SW480 (cell line): ENCODE measurements around the gene MRPS7.
A peak's percentile ranks its signal among the peaks of the same experiment; 100 is the strongest.
"Not testable (repeated sequence)": the region's sequence is repeated elsewhere in the genome, so short reads cannot be mapped to it uniquely, and the experiment has no call there.

Experiments used
- DNase-seq: peaks from one replicate; pipeline ENCODE4 v3.0.0-alpha.2; 2016; ENCODE audit warnings: low spot score

Gene MRPS7

DNA sequence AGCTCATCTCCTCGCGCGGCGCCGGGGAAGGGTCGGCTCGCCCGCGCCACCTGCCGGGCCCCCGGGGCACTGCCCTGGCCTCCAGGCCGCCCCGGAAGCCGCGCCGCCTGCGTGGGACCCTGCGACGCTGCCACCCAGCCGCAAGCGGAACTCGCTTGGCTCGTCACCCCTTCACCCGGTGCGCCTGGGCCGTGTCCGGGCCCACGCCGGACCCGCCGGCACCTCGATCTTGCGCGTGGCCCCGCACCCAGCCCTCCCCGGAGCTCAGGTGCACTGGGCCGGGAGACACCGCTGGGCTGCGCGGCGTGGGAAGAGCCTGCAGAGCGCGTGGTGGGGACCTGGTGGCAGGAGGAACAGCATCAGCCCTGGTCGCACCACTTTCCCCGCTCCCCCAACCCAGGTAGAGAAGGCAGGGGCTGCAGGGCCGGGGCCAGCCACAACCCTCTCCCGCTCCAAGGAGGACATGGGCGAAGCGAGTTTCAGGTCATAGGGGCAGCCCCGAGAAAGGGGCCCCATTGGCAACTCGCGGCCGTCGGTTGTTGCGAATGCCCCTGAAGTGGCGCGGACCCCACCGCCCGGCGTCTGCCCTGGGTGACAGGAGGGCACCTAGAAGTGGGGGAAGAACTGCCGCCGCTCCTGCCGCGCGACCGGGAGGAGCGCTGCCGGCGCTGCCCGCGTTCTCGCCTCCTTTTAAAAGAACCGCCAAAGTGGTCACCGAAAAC is 9.7 kb downstream of the MRPS7 start:
- DNase-seq, result peak; percentile 64

DNA sequence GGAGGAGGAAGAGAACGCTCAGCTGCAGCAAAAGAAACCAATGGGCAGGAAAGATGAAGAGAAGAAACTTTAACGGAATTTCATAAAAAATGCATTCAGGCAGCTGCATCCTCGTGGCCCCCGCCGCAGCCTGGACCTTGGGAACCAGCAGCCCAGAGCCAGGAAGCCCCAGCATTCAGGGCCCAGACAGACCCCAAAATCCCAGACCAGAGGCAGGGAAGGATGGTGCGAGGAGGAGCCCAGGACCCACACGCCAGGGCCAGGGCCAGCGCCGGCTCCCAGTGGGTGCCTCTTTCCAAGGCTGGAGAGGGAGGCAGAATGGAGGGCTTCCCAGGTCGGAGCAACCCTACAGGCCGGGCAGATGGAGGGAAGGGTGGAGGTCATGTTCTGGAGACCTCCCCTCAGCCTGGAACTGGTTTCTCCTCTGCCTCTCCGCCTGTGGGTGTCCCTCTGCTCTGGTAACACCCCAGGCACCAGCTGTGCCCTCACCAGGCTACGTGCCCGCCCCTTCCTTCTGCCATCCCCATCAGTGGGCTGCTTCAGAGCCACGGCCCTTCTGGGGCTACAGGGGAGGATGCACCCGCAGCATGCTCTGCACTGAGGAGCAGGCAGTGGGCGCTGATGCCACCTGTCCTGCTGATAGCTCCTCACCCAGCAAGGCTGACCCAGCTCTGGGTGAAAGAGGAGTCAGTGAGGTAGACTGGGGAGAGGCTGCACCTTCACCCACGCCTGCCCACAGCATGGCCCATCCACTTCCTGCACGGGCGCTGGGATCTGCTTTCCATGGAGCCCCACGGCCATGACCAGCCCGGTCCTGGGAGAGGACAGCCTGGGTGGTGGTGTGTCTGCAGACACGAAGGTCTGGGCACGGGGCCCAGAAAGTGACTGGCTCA is 10.5 kb downstream of the MRPS7 start:
- DNase-seq, result no peak

DNA sequence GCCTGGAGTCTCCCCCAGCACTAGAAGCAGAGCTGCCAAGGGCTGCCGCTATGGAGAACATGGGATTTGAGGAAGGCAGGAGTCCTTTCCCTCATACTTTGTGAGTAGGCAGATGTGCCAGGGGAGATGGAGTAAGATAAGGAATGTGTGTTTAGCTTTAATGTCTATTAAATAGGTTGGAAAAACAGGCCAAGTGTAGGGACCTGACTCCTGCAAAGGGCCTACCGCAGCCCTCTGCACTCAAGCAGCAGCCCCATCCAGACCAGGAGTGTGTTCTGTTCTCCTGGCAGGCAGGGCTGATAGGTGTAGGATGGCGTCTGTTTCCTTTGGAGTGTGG is 11.1 kb downstream of the MRPS7 start:
- no peak for DNase-seq

- no peak for DNase-seq
Measured at GRCh38 chr17:75273977-75274708, 12.5 kb downstream of the MRPS7 start.

DNA sequence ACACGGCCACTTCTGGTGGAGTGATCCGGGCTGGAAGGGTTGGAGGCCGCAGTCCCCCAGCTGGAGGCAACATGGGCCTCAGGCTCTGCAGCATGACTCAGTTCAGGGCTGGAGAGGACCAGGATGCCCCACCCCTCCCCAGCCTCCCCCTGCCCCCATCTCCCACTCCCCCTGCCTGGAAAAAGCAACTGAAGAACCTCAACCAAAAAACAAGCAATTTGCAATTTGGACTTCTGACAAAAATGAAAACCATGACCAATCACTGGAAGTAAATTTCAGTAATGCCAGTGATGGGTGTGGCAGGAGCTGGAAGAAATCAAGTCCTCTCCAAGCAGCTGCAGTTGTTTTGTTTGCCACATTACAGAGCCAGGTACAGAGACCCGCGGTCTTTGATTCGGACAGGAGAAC is 16.0 kb downstream of the MRPS7 start:
- no peak for DNase-seq

DNA sequence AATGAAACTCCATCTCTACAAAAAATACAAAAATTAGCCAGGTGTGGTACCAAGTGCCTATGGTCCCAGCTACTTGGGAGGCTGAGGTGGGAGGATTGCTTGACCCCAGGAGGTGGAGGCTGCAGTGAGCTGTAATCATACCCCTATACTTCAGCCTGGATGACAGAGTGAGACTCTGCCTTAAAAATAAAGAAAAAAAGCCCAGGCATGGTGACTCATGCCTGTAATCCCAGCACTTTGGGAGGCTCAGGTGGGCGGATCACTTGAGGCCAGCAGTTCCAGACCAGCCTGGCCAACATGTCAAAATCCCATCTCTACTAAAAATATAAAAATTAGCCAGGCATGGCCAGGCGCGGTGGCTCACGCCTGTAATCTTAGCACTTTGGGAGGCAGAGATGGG is 18.5 kb downstream of the MRPS7 start:
- not testable (repeated sequence) for DNase-seq

GRCh38 chr17:75285123-75285522 is 23.4 kb downstream of the MRPS7 start:
- DNase-seq, result no peak

GRCh38 chr17:75287221-75287620 is 25.5 kb downstream of the MRPS7 start:
- no peak for DNase-seq

GRCh38 chr17:75288359-75288758 is 26.7 kb downstream of the MRPS7 start:
- DNase-seq, result no peak

DNA sequence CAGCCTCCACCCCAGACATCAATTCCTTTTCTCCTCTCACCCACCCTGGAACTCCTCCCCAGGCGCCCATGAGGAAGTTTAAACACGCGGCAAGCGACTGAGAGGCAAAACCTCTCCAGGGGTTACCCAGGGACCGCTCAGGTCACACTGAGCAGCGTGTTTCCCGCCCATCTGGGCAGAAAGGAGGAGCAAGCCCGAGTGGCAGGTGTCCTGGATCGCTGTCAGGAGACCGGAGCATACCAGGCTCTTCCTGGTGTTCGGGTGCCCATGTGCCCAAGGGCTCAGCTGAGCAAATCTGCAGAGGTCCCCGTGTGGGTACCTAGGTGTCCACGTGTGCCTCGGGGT is 27.1 kb downstream of the MRPS7 start:
- peak; percentile 77 for DNase-seq

- DNase-seq, result peak; percentile 98
Measured at GRCh38 chr17:75289115-75289831, 27.6 kb downstream of the MRPS7 start, which contains the start of gene SLC25A19. TSS of gene SLC25A19 (minus strand) at chr17:75289433. CDS start at chr17:75286764, 2,669 bp downstream.

DNA sequence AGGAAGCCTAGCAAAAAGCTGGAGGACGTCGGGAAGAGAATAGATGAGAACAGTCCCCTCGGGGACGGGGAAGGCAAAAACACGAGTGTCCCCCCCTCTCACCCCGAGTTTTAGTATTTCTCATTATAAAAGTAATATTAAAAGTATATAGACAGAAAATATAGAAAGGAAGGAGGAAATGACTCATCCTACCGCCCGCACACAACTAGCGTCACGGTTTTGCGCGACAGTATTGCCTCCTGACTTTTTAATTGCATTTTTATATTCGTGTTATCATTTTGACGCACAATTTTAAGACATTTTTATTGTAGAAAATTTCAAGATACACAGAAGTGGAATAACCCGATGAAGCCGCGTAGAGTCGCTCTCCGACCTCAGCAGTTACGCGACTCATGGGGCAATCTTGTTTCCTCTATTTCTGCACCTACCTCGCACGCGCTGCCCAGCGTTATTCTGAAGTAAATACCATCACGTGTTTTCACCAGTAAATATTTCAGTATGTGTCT is 28.2 kb downstream of the MRPS7 start:
- DNase-seq, result peak; percentile 61

DNA sequence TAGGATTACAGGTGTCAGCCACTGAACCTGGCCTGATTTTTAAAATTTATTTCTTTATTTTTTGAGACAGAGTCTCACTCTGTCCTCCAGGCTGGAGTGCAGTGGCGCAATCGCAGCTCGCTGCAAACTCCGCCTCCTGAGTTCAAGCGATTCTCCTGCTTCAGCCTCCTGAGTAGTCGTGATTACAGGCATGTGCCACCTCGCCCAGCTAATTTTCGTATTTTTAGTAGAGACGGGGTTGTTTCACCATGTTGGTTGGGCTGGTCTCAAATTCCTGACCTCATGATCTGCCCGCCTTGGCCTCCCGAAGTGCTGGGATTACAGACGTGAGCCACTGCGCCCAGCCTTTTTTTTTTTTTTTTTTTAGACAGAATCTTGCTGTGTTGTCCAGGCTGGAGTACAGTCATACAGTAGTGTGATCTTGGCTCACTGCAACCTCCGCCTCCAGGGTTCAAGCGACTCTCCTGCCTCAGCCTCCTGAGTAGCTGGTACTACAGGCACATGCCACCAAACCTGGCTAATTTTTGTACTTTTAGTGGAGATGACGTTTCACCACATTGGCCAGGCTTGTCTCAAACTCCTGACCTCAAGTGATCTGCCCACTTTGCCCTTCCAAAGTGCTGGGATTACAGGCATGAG is 31.2 kb downstream of the MRPS7 start:
- not testable (repeated sequence) for DNase-seq

DNA sequence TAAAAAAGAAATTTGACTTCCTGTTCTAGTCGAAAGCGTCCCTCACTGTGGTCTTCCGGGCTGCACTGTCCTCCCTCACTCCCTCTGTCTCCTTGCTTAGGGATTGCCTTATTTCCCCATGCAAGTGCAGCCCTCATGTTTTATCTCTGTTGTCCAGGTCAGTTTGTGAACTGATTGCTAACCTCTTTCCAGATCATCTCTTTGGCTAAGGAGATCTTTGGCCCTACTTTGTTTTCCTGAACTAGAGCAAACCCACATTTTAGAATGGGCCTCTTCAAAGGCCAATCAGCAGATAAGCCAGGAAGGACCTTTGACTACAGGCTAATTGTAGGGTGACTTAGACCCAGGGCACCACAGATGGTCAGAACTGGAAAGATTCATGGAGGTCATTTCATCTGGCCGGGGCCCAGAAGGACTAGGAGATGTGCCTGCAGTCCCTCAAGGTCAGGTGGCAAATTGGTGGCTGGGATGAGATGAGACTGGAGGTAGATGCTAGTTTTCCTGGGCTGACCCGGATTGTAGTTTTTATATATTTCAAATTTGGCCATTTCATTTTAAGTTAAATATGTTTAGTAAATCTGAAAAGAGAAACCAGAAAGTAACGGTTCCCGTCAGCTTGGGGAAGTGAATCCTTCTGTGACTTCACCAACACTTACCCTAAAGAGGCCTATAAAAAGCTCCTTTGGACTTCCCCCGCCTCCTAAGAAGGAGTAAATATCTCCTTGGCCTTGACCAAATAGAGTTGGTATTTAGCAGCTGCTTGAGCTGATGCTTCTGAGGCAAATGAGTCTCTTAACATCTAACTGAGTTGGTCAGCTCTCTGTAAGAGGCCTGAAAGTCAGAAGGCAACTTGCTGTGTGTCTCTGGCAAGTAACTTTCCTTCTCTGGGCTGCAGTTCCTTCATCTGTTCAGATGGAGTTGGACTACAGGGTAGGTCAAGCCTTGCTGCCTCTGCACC is 33.8 kb downstream of the MRPS7 start:
- DNase-seq, result no peak

- DNase-seq, result no peak
Measured at GRCh38 chr17:75300280-75300679, 38.6 kb downstream of the MRPS7 start.

- DNase-seq, result no peak
Measured at GRCh38 chr17:75301049-75301448, 39.4 kb downstream of the MRPS7 start.

DNA sequence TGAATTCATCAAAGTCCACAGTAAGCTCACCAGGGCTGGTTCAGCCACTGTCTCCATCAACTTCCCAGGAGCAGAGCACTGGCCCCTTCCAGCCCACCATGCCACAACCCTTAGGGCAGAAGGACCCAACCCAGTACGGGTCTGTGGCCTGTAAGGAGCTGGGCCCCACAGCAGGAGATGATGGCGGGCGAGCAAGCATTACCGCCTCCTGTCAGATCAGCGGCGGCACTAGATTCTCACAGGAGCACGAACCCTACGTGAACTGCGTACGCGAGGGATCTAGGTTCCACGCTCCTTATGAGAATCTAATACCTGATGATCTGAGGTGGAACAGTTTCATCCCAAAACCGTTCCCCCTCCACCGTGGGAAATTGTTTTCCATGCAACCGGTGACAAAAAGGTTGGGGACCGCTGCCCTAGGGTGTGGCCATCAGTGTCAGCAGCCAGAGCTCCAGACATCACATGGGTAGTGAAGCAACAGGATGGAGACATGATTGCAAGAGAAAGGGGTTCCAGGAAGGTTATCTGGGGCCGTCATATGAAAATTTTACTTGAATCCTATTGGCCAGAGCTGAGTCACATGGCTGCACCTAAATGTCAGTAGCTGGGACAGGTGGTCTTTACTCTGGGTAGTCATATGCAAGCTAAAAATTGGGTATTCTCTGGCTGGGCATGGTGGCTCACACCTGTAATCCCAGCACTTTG is 40.0 kb downstream of the MRPS7 start:
- no peak for DNase-seq

GRCh38 chr17:75307957-75308731 is 46.5 kb downstream of the MRPS7 start:
- no peak for DNase-seq
